NCI-H524 (cell line): ENCODE measurements around the gene HOXA9.

Source experiments
- DNase-seq, 2 experiments: peaks; one replicate each; lab custom pipeline; 2025; lab: John Stamatoyannopoulos, UW

The HOXA9 gene

DNA sequence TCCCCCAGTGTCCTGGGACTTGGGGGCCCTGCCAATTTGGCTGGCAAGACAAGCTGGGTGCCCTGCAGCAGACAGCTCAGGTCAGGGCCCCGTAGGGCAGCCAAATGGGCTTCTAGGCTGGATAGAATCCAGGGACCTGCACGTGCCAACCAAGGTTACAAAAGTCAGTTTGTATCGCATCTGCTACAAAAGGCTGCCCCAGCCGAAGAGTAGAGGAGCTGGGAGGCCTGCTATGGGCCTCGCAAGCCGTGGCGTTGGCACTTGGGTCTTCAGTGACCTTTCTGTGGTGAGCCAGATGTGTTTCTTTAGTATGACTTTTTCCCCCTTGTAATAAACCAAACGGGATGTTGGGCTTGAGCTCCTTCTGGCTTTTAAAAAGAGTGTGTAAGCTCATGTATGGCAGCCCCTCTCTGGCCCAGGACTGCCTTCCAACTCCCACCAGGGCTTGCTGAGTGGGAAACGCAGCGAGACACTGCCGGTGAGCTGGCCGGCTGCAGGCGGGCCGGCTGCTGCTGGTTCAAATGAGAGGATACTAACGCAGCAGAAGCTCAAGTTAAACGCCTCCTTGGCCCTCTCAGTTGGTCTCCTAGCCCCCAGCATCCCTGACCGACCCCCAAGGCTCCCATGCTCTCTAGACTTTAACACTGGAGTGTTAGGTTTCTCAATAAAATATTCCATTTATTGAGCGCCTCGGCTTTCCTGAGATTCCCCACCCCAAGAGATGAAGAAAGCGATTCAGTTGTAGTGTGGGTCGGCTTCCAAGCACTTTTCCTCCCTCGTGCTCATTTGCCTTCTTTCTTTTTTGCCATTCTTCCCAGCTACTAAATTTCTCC lies 11.8 kb upstream of the HOXA9 start:
- no peak for DNase-seq

DNA sequence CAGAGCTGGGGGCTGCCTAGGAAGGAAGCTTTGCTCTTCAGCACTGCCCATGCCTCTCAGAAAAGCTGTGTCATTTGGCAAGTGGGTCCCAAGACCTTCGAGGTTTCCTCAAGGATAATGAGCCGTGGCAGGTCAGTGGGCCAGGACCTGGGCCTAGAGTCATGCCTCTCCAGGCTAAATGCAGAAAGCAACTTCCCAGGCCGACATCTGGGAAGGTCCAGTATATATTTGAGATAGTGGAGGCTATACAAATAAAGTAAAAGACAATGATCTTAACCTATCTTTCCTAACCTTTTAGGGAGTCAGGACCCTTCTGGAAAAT lies 11.1 kb upstream of the HOXA9 start:
- DNase-seq, result no peak

DNA sequence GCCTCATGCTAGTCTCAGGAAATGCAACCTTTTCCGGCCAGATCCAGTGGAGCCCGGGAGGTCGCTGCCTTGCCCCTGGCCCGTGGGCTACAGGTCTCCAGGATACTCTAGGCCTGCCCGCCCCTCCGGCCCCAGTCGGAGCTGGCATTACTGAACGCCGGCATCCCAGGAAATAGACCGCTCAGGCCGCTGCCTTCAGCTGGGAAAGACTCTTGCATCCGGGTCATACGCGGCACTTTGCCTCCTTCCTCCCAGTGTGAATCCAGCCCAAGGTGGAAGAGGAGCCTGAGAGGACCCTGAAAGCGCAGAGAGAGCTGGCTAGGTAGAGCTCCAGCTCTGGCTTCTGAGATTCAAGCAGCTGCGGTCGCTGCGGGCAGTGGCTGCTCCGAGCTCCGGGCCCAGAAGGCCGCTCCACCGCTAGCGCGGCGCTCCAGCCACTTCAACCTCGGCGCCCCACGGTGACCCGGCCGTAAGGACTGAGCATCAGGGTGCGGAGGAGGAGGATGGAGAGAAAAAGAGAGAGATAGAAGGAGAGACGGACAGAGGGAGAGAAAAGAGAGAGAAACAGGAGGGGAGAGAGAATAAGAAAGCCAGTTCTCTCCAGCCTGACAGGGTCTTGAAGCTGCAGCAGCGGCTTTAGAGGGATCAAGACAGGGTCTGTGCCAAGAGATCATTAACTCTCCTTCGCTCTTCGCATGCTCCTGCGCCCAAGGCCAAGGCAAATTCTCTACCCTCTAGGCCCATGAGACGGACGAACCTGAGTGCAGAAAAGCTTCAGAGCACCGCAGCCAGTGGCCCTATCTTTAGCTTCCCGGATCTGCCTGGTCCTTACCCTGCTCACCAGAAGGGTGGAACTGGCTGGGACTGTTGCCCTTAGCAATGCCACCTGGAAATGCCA lies 10.5 kb upstream of the HOXA9 start:
- DNase-seq, result no peak

DNA sequence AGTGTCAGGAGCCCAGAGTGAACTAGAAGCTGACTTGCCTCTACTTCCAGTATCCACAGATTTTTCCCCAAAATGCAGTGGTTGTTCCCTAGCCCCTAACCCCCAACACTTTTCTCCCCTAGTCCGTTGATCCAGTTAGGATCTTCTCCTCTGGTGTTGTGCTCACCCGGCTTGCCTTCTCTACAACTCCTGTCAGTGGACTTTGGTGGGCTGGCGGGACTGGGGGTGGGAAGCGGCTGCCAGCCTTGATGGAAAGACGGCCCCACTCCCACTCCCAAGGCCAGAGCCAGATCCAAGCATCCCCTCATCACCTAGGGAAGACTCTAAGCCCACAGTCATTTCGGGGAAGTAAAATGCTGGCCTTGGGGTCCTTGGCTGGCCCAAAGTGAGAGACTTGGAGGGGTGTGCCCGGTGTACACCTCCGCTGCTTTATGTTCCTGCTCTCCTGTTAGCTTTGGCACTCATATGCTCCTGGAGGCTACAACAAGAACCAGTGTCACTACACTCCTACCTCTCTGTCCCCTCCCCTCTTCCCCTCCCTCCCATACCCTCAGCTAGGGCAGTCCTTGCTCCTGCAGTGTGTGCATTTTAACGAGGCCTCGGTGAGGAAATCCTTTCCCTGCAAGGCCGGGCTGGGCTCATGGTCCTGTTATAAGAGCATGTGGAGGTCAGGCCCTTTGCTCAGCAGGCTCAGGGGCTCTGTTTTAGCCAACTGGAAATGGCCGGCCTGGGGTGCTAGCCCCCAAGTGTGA lies 9.7 kb upstream of the HOXA9 start:
- DNase-seq, result no peak

DNA sequence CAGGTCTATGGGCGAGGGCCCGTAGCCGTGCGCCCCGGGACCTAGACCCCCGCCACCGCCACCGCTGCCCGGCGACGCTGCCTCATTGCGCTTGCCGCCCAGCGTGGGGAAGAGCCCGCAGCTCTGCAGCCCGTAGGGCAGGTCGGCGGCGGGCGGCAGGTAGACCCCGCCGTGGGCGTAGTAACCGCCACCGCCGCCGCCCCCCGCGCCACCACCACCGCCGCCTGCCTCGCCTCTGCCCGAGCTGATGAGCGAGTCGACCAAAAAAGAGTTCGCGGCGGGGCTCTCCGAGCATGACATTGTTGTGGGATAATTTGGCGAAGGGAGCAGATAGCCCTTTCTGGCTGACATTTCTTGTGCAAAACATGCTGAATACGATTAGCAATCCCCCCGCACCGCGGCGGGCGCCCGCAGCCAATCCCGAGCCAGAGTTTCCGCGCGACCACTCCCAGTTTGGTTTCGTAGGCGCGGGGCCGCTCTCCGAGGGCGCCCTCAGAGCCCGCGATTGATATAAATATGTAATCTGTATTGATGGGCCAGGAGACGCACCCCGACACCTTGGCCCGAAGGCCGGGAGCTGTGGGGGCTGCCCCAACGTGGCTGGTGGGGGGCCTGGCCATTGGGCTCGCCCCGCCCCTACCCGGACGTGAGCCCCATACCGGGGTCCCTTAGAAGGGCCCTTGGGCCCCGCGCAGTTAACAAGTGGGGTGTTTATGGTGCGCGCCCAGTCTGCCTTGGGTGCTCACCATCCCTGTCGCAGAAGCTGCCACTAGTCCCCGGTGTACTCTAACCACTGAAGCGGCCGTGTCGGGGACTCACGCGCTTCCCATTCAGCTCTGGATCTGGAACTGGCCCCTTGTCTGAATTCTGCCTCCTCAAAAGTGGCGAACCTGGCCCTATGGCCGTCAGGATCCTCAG lies 8.9 kb upstream of the HOXA9 start, which contains the start of gene HOXA10:
TSS of gene HOXA10 (minus strand) at position 365 of the 918 bp plus-strand sequence. CDS start at position 351, 14 bp downstream.
- DNase-seq, result peak; percentile 20 to 49

DNA sequence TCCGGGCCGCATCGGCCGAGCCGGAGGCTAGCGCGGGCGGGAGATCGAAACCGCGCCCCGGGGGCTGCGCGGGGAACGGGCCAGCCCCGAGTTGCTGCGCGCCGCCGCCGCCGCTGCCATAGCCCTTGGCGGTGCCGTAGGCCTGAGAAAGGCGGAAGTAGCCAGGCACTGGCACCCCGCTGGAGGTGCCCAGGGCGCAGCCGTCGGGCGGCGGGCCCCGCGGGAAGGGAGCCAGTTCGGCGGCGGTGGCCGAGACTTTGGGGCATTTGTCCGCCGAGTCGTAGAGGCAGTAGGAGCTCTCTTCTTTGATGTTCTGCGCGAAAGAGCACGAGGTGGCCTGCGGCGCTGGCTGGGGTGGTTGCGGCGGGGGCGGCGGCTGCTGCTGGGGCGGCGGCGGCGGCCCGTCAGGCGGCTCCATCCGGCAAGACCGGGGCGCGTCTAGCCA lies 8.2 kb upstream of the HOXA9 start:
- peak in 1 of 2 experiments; percentile 34 for DNase-seq

DNA sequence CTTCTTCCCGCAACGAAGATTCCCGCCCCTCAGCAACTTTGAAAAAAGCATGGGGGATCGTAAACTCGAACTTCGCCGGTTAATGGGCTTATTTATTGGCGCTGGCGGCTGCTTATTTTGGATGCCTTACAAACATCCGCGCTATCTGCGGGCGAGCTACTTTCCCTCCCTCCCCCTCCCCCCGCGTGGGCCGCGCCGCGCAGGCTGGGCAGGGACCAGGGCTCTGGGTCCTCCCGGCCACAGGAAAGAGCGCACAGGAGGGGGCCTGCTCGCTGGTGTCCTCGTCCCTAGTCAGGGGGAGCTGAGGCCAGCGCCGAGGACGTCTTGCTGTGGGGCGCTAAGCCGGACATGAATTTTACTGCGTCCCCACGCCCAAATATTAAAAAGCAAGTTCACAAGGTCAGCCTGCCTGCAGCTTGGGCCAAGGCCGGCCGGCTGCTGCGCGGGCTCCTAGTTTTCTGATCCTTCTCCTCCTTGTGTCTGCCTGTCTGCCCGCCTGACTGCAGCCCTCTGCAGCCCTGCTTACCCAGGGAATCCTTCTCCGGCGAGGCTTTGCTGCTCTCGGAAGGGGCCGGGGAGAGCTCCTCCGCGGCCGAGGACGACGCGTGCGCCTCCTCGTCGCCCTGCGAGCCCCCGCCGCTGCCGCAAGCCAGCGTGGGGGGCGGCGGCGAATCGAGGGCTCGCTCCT lies 7.6 kb upstream of the HOXA9 start:
- DNase-seq, result peak; percentile 30 to 50

DNA sequence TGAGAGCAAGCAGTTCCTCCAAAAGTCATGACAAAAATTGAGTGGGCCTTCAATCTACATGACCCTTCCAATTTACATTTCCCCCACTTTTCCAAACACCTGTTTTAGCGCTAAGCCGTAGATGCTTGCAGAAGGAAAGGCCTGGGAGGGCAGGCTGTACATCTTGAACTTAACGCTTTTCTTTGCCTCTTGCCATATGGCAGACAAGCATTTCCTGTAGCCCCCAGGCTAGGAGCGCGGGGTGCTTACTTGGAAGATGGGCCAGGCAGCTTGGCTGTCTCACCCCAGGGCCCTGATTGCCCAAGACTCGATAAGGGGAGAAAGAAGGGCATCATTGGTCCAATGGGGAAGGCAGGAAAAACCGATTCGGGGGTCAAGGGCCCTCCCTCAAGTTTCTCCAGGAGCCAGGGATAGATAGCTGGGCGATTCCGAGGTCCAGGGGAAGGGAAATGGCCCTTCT lies 7.0 kb upstream of the HOXA9 start:
- peak; percentile 46 to 71 for DNase-seq

DNA sequence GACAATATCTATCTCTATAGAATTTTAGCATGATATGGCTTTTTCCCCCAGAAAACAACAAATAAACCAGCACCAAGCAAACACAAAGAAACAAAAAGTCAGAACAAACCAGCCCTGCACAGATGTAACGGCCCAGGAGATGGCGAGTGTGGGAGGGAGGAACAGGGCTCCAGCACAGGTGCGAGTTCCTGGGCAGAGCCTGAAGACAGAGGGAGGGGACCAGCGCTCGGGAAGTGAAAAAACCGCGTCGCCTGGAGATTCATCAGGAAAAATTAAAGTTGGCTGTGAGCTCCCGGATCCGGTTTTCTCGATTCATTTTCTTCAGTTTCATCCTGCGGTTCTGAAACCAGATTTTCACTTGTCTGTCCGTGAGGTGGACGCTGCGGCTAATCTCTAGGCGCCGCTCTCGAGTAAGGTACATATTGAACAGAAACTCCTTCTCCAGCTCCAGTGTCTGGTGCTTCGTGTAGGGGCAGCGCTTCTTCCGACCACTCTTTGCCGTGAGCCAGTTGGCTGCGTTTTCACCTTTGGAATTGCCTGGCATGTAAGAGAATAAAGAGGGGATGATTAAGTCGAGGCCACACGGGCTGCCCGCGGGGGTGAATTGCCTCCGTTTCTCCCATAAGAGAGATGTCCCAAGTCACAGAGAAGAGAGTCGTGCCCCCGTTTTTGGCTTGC lies 6.4 kb upstream of the HOXA9 start:
- peak in 1 of 2 experiments; percentile 54 for DNase-seq

DNA sequence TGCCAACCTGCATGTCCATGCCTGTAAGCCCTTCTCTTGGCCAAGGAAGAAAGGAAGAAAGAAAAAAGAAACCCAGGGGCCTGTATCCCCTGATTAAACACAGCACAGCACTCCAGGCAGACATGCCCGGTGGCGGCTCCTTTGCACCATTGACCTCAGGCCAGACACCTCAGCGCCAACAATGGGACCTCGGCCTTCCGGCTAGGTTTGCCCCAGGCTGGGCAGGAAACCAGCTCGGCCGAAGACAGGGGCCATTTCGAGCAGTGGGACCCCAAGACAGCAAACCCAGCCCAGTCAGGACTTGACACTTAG lies 5.9 kb upstream of the HOXA9 start:
- DNase-seq, result no peak

DNA sequence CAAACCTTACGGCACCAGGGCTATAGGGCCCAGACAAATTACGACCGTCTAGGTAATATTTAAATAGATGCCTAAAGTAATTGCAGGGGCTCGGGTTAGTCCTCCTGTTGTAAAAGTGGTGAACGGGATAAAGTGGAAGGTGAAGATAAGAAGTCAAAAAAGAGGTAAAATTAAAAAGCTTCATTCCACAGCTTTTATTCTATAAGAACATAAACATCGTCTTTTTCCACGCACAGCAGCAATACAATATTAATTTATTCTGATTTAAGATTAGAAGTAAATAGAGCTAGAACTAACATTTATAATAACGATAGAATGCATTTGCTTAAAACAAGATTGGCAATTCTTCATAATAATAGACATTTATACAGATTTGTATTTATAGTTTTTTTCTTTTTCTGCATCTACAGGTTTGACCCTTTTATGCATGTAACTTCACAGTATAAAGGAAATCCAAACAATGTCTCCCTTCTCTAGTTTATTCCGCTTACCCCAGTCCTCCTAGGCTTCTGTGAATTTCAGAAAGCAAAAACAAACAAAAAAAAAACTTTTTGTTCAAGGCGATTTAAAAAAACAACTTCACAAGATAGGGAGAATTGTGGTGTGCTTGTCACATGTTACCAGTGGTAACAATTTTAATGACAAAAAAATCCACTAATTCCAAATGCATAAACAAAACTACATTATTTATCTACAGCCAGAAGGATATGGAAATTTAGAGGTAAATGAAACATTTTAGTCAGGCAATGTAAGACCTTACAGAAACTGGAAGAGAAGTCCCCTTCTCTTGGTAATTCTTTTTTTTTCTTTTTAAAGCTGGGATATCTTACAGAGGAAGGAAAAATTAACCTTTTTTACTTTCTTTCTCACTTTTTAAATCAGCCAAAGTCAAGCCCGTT lies 5.3 kb upstream of the HOXA9 start:
- no peak for DNase-seq

DNA sequence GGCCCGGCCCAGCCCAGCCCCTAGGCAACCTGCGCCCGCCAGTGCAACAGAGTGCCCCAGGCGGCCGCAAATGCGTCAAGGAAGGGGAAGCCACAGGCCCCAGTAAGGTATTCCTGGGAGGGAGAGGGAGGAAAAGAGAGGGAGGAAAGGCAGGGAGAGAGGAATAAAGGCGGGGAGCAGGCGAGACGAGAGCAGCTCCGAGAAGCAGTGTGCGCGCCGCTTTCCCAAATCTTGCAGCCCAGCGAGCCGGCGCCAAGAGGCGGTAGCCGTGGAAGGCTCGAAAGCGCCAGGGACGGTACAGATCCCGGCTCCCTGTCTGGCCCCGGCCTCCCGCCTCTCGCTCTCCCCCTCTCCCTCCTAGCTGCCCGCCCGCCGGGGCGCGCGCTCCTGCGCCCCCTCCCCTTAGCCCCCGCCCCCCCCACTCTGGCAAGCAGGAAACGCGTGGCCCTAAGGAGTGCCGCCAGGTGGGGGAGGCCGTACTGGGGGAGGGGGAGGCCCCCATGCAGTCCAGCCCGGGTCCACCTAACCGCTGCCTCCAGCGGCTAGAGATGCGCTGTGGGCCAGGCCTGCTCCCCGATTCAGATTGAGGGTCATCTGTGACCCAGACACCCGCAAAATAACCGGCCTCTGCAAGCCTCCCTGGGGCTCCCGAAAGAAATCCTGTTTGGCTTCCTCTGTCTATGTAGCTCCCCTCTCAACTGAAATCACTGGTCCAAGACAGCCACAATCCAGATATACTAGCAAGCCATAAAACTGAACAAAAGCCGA lies 4.5 kb upstream of the HOXA9 start:
- DNase-seq, result peak; percentile 15 to 63

DNA sequence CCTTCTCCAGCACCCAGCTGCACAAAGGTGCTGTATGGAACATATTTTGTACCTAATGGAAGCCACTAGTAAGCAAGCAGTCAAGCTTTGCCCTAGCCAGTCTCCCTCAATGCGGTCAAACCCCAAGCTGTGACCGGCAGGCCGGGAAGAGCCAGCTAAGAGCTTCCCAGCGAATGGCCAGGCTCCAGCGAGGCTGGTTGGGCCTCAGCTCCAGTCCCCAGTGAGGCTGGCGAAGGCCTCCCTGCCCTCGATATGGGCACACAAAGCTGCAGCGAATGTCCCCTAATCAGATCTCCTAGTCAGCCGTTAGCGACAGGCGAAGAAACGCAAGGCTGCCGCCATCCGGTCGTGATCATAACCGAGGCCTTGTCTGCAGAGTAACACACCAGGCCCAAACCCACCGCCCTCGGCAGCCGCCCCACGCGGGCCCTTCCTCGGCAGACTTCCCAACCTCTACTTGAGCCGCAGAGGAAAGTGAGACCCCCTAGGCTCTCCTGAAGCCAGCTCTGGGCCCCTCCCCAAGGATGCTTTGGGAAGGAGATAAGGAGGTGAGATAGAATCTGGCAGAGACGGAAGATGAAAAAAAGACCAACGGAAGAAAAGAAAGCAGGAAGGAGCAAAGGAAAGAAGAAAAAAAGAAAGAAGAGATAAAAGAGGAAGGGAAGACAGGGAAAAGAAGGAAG lies 3.1 kb upstream of the HOXA9 start:
- peak; percentile 51 to 84 for DNase-seq

DNA sequence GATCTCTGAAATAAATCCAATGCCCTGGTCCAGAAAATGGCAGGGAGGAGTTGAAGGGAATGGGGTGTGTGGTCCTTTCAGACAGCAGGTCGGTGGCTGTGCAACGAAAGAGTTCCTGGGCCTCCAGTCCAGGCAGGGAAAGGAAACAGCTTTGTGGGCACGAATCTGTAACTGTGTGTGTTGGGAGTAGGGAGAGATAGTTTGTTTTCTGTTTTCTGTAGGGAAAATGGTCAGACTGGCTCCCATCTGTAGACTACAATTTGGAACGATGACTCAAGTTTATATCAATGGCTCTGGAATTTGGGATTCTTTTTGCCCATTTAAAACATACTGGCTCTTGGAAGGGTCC lies 2.6 kb upstream of the HOXA9 start:
- no peak for DNase-seq

DNA sequence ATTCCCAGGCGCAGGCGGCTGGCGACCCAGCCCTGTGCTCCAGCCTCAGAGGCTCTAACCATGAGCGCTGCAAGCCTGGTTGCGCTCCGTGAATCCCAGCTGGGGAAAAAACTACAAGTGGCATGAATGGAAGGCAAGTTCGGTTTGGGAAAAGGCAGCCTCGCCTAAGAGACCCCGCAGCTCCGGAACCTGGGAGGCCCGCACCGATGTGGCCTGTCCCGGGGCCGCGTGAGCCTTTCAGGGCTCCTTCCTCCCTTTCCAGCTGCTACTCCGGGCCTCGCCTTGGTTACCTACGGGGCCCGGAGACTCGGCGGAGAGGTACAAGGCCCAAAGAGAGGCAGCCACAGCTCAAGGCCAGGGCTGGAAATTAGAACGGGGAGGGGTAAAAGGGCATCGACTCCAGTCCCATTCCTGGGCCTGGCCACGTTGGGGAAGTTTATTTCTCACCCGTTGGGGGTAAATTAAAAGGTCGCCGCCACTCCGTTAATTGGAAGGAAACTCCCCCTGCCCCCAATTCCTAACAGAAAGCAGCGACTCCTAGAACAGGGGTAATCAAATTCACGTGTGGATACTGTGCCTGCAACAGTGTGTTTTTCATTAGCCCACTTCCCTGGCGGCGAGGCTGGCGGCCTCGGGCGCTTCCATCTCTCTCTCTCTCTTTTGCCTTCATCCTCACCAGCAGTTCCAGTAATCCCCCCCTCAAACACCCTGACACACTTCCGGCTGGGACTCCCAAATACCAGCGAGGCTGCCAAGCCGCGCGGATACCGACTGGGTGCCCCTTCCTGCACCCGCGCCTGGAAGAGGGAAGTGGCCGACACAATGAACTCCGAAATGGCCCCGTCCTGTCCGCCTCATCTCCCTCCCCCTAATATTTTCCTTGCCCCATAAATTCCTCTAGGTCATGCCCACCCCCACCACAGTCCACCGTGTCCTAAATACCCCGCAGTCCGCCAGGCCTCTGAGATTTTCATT lies 1.5 kb upstream of the HOXA9 start:
- DNase-seq, result no peak

DNA sequence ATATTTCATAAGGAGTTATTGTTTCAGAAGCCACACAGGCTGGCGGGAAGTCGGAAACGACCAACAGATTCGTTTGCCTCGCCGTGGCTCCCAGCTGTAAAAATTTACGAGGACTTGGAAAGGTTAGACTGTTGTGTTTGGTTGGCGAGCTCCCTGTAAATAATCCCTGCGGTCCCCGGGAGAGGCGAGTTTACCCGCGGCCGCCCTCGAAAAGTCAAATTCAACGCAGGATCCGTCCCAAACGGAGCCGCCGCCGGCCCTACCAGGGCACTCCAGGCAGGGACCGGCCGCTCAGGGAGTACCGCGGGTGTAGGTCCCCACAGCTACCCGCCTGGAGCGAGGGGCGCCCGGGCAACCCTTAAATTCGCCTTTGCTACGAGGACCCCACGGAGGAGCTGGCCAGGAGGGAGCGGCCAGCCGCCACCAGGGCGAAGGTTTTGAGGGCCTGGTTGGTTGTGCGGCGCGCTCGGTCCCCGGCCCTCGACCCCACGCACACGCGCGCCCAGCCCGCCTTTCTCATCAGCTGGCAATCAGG lies 726 bp upstream of the HOXA9 start:
- DNase-seq, result no peak
